ENCODE measurements around the gene SH3BGRL2.

Gene SH3BGRL2

DNA sequence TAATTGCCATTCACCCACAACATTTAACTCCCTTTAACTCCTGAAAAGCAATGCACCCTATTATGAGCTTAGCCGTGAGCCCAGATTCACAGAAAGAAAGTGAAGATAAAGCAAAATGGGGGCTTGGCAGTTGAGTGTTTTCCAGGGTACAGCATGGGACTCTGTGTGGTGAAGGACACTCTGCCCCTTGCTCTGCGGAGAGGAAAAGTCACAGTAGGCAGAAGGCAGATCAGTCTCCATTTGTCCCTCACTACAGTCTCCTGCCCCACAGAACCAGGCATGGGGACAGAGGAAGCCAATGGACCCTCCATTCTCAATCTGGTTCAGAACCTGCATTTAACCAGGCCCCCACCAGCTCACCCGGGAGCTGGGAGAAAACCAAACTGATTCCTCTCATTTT is 30.8 kb upstream of the SH3BGRL2 start:
- Histone ChIP-seq H3K27ac (ENCODE audit: low read length) (no peak overlapping the region), H3K4me2 (ENCODE audit: insufficient read depth, low read length) (no peak overlapping the region), H3K9ac (ENCODE audit: low read depth, low read length) (no peak overlapping the region), H4K20me1 (ENCODE audit: insufficient read depth, low read length) (no peaks in the 10 kb centered on the region), H3K27me3 (ENCODE audit: insufficient read depth, low read length, poor library complexity) (peaks cover 2% of the 10 kb centered on the region), H2AFZ (ENCODE audit: low read depth, low read length) (no peak overlapping the region), H3K9me3 (ENCODE audit: insufficient read depth, low read length, severe bottlenecking) (no peaks in the 10 kb centered on the region), H3K4me1 (ENCODE audit: insufficient read depth, low read length) (no peaks in the 10 kb centered on the region), H3K4me3 (ENCODE audit: low read depth in 1 of 2, low read length in 2 of 2) (no peak overlapping the region), H3K79me2 (ENCODE audit: insufficient read depth, low read length) (no peaks in the 10 kb centered on the region), H3K36me3 (ENCODE audit: insufficient read depth, low read length) (no peaks in the 10 kb centered on the region)
- TF ChIP-seq, protein P1, sequence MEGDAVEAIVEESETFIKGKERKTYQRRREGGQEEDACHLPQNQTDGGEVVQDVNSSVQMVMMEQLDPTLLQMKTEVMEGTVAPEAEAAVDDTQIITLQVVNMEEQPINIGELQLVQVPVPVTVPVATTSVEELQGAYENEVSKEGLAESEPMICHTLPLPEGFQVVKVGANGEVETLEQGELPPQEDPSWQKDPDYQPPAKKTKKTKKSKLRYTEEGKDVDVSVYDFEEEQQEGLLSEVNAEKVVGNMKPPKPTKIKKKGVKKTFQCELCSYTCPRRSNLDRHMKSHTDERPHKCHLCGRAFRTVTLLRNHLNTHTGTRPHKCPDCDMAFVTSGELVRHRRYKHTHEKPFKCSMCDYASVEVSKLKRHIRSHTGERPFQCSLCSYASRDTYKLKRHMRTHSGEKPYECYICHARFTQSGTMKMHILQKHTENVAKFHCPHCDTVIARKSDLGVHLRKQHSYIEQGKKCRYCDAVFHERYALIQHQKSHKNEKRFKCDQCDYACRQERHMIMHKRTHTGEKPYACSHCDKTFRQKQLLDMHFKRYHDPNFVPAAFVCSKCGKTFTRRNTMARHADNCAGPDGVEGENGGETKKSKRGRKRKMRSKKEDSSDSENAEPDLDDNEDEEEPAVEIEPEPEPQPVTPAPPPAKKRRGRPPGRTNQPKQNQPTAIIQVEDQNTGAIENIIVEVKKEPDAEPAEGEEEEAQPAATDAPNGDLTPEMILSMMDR (IDR thresholded peaks at IDR 0.05; ENCODE audit: borderline replicate concordance, extremely low read depth, low read length, poor library complexity, severe bottlenecking) = no peak
- no peak for TF ChIP-seq EZH2 (IDR thresholded peaks at IDR 0.05; ENCODE audit: borderline replicate concordance, low read depth, low read length, severe bottlenecking)
- no peak for ATAC-seq (ENCODE audit: insufficient read depth, low read depth)
- no peak for DNase-seq

GRCh38 chr6:79600812-79601609 is 30.1 kb upstream of the SH3BGRL2 start:
- DNase-seq = no peak
- no peak for ATAC-seq (ENCODE audit: insufficient read depth, low read depth)
- Histone ChIP-seq H3K9me3 (ENCODE audit: insufficient read depth, low read length, severe bottlenecking) (no peaks in the 10 kb centered on the region), H3K4me3 (ENCODE audit: low read depth in 1 of 2, low read length in 2 of 2) (no peak overlapping the region), H3K36me3 (ENCODE audit: insufficient read depth, low read length) (no peaks in the 10 kb centered on the region), H3K79me2 (ENCODE audit: insufficient read depth, low read length) (no peaks in the 10 kb centered on the region), H4K20me1 (ENCODE audit: insufficient read depth, low read length) (no peaks in the 10 kb centered on the region), H3K4me1 (ENCODE audit: insufficient read depth, low read length) (no peaks in the 10 kb centered on the region), H2AFZ (ENCODE audit: low read depth, low read length) (no peak overlapping the region), H3K27me3 (ENCODE audit: insufficient read depth, low read length, poor library complexity) (peaks cover 2% of the 10 kb centered on the region), H3K4me2 (ENCODE audit: insufficient read depth, low read length) (no peak overlapping the region), H3K27ac (ENCODE audit: low read length) (no peak overlapping the region), H3K9ac (ENCODE audit: low read depth, low read length) (no peak overlapping the region)
- TF ChIP-seq, protein P1 (IDR thresholded peaks at IDR 0.05; ENCODE audit: borderline replicate concordance, extremely low read depth, low read length, poor library complexity, severe bottlenecking) = no peak
- TF ChIP-seq EZH2 (IDR thresholded peaks at IDR 0.05; ENCODE audit: borderline replicate concordance, low read depth, low read length, severe bottlenecking) = no peak

- Histone ChIP-seq H3K79me2 (ENCODE audit: insufficient read depth, low read length) (no peaks in the 10 kb centered on the region), H3K9me3 (ENCODE audit: insufficient read depth, low read length, severe bottlenecking) (no peaks in the 10 kb centered on the region), H3K4me3 (ENCODE audit: low read depth in 1 of 2, low read length in 2 of 2) (no peak overlapping the region), H3K27ac (ENCODE audit: low read length) (no peak overlapping the region), H3K9ac (ENCODE audit: low read depth, low read length) (no peak overlapping the region), H4K20me1 (ENCODE audit: insufficient read depth, low read length) (no peaks in the 10 kb centered on the region), H3K4me1 (ENCODE audit: insufficient read depth, low read length) (no peaks in the 10 kb centered on the region), H3K4me2 (ENCODE audit: insufficient read depth, low read length) (no peak overlapping the region), H2AFZ (ENCODE audit: low read depth, low read length) (no peak overlapping the region), H3K27me3 (ENCODE audit: insufficient read depth, low read length, poor library complexity) (peaks cover 2% of the 10 kb centered on the region), H3K36me3 (ENCODE audit: insufficient read depth, low read length) (no peaks in the 10 kb centered on the region)
- ATAC-seq (ENCODE audit: insufficient read depth, low read depth) = no peak
- TF ChIP-seq, protein P1 (IDR thresholded peaks at IDR 0.05; ENCODE audit: borderline replicate concordance, extremely low read depth, low read length, poor library complexity, severe bottlenecking) = no peak
- no peak for TF ChIP-seq EZH2 (IDR thresholded peaks at IDR 0.05; ENCODE audit: borderline replicate concordance, low read depth, low read length, severe bottlenecking)
- no peak for DNase-seq
These were observed 28.3 kb upstream of the SH3BGRL2 start for GRCh38 chr6:79602859-79603258.

Measured in DND-41 (cell line).